Measurements from ENCODE around the gene OR10V1. TPM values are rescaled to one million over a fixed set of nuclear protein-coding genes. Genes with fewer than 3 reads are reported as not detected.

Gene OR10V1
- total and polyA plus RNA-seq, 9 of the 15 experiments (the other 6 are each of a cell fraction or from before 2014, with no cell fraction given) = not detected

GRCh38 chr11:59680287-59681154, 33.1 kb downstream of the OR10V1 start:
- intact Hi-C loops (cut with micrococcal nuclease) = loop anchor here (1.0 to 2.0 kb wide), 7 partner anchors 74 to 510 kb away; partner anchors contain the start of gene STX3
- H3K9me3 ChIP-seq (replicated peaks; ENCODE audit: control insufficient read depth, insufficient read depth, low read depth, low read length) = no peaks in the 10 kb centered on the region
- H3K79me2 ChIP-seq (ENCODE audit: control insufficient read depth, insufficient read depth, low read length) = no peaks in the 10 kb centered on the region
- peaks cover 11 to 15% of the 10 kb centered on the region in 2 experiments; a peak in 4 of 5 replicates for H3K4me1 ChIP-seq (replicated peaks in 1 of 2; ENCODE audit: control insufficient read depth in 2 of 2, insufficient read depth in 2 of 2, low read length in 2 of 2)
- in situ Hi-C loops (cut with MboI) = loop anchor here (25.0 kb wide), 1 partner anchor 493 kb away; no protein-coding TSS in a partner anchor
- DNase-seq (ENCODE audit: extremely low read depth in 1 of 4, low spot score in 3 of 4) = peak; percentile 54 to 92 (median 70)
- WGBS (ENCODE audit: insufficient coverage, low coverage, missing lambda C conversion rate) = 25% methylated on average over 1 of the region's 1 CpG
- BruUV-seq (replicated peaks) = no TSS peak
- H2AFZ ChIP-seq (ENCODE audit: low read depth, low read length) = no peak overlapping the region
- H3K27me3 ChIP-seq (ENCODE audit: control insufficient read depth in 2 of 2, insufficient read depth in 2 of 2, low read length in 2 of 2) = no peaks in the 10 kb centered on the region
- no peaks in the 10 kb centered on the region for H3K36me3 ChIP-seq (ENCODE audit: control insufficient read depth, insufficient read depth, low read length)
- FAIRE-seq = peak; percentile 88
- ChIA-PET CTCF (ENCODE audit: low intra/inter-chr PET ratio) (interaction anchor here (0.6 to 1.4 kb wide), 3 partner anchors 143 to 509 kb away, joined by 5 to 11 read pairs (median 6); partner anchors contain the start of gene DTX4), POLR2A (interaction anchor here (0.6 to 1.5 kb wide), 4 partner anchors 9 to 741 kb away, joined by 3 to 5 read pairs (median 3); partner anchors contain the start of genes GLYATL1 and PATL1)
- no peaks in the 10 kb centered on the region for H3K9me1 ChIP-seq (ENCODE audit: control insufficient read depth, insufficient read depth, low read length)
- no peak overlapping the region for H3K4me2 ChIP-seq (ENCODE audit: insufficient read depth, low read length)
- H3K4me3 ChIP-seq = no peak overlapping the region
- no peaks in the 10 kb centered on the region for H4K20me1 ChIP-seq (replicated peaks; ENCODE audit: control insufficient read depth, insufficient read depth, low read length)
- ATAC-seq = peak; percentile 100
- no peak overlapping the region for H3K9ac ChIP-seq (ENCODE audit: insufficient read depth in 1 of 2, low read depth in 2 of 2, low read length in 2 of 2)
- H3K27ac ChIP-seq (ENCODE audit: extremely low read depth, low read depth, low read length) = peak overlapping the region; percentile 8; the same call in 1 of the 3 replicates
- no peak for TF ChIP-seq BCL6 (CRISPR knock-in tag; IDR thresholded peaks at IDR 0.05)
- TF ChIP-seq ZNF512 (tag; IDR thresholded peaks at IDR 0.05) = no peak
- peak; percentile 22; the same call in 1 of the 2 replicates for TF ChIP-seq TFAP4 (CRISPR knock-in tag; IDR thresholded peaks at IDR 0.05; ENCODE audit: borderline replicate concordance)
- no peak for TF ChIP-seq TBL1XR1 (IDR thresholded peaks at IDR 0.05; ENCODE audit: low read length in 2 of 2)
- no peak for TF ChIP-seq CBFA2T3 (IDR thresholded peaks at IDR 0.05)
- peak; percentile 21 for TF ChIP-seq ARHGAP35 (IDR thresholded peaks at IDR 0.05; ENCODE audit: partially characterized antibody)
- no peak for TF ChIP-seq RBFOX2 (IDR thresholded peaks at IDR 0.05; ENCODE audit: low read depth, low read length)
- 0 out of 2 replicates have a peak, but pooled peaks have one; percentile 20 for TF ChIP-seq CREM (IDR thresholded peaks at IDR 0.05; ENCODE audit: low read depth)
- TF ChIP-seq ZNF316 (IDR thresholded peaks at IDR 0.05) = 0 out of 2 replicates have a peak, but pooled peaks have one; percentile 29
- TF ChIP-seq MLLT1 (IDR thresholded peaks at IDR 0.05) = 0 out of 4 replicates have a peak, but pooled peaks of 1 of the 2 experiments have one; percentile 25
- TF ChIP-seq MAFK (IDR thresholded peaks at IDR 0.05; ENCODE audit: low read length) = 0 out of 2 replicates have a peak, but pooled peaks have one; percentile 36
